HG02678 (cell line): ENCODE results near the gene OCRL.
"Not testable (repeated sequence)": the region's sequence is repeated elsewhere in the genome, so short reads cannot be mapped to it uniquely, and the experiment has no call there.

Experiments
- ATAC-seq: cut with Tn5 transposase; IDR thresholded peaks from one replicate; pipeline ENCODE4 v1.9.1; 2021; ENCODE audit warnings: mild to moderate bottlenecking, moderate library complexity; ENCODE audit not compliant: unreplicated experiment

Gene OCRL

DNA sequence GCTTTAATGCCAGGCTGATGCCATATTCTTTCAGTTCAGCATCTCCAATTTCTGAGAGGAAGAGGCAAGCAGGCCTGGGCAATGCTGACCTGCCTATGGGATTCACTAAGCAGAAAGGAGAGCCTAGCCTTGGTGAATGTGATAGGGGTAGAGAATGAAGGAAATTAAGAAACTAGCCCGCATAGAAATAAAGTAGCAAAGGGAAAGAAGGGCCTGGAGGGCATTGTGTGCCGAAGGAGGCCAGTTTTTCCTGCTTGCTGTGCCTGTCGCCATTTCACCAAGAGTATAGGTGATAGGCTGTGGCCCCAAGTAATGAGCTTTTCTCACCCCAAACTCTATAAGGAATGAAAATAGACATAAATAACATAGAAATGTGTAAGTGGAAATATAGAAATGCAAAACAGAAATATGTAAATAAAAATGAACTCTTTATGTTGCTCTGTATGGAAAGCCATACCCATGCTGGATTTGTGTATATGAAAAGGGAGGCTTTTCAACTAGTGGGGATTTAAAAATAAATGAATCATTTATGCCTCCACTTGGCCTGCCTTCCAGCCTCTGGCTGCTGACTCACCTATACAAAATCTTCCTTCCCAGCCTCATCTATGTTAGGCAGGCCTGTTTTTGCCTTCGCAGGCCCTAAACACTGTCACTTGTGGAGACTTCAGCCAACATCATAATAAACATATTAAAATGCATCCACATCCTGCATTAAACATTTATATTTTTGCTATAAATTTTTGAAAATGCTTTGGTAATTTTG lies 5.1 kb upstream of the OCRL start:
- no peak for ATAC-seq

GRCh38 chrX:129540722-129541184 lies 694 bp downstream of the OCRL start:
- ATAC-seq, result peak; percentile 39

GRCh38 chrX:129544780-129545179 lies 4.7 kb downstream of the OCRL start:
- no peak for ATAC-seq

DNA sequence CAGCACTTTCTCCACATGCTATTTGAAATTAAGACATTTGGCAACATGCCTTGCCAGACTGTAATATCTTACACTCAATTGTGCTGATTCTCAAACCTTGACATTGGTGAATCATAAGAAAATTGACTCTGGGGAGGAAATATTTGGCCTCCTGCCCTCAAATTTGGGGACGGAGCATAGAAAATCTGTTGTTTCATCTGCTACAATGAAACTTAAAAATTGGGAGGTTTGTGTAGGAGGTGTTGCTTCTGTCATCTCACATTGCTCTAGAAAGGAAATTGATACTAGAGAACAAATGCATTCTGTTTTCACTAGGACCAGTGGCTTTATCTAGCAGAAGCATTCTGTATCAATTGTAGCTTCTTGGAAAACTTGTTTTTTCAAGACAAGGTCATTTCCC lies 5.3 kb downstream of the OCRL start:
- ATAC-seq, result no peak

- no peak for ATAC-seq
Observed at GRCh38 chrX:129549124-129549523, 9.1 kb downstream of the OCRL start.

DNA sequence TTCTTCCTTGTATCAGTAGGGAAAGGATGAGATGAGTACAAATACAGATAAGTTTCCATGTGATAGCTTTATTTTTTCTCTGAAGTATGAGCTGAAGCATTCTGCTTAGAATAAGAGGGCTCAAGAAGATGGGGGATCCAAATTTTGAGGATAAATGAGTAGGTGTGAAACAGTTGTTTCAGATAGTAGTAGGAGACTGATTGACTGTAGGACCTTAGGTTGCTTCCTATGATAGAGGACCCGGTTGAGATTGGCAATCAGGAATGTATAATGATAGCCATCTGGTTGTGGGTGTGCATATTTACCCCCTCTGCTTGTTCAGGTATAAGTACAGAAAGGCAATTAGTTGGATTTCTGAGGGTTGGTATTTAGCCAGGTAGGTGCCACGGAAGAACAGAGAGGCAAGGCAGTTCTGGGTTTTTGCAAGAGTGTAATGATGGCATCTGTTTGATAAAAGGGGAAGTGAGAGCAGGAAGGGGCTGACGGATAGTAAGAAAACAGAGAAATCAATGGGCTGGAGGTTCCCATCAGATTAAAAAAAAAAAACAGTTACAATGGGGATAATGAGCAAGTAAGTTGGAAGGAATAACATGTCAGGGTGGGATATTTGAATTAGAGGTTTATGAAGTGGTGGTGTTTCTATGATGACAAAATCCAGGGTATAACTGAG lies 13.7 kb downstream of the OCRL start:
- ATAC-seq, result peak; percentile 98

- not testable (repeated sequence) for ATAC-seq
Observed at GRCh38 chrX:129554816-129555215, 14.8 kb downstream of the OCRL start.

- ATAC-seq, result no peak
Observed at GRCh38 chrX:129556806-129557315, 16.8 kb downstream of the OCRL start.

GRCh38 chrX:129557844-129558480 lies 17.9 kb downstream of the OCRL start:
- no peak for ATAC-seq

GRCh38 chrX:129559783-129560182 lies 19.7 kb downstream of the OCRL start:
- no peak for ATAC-seq

DNA sequence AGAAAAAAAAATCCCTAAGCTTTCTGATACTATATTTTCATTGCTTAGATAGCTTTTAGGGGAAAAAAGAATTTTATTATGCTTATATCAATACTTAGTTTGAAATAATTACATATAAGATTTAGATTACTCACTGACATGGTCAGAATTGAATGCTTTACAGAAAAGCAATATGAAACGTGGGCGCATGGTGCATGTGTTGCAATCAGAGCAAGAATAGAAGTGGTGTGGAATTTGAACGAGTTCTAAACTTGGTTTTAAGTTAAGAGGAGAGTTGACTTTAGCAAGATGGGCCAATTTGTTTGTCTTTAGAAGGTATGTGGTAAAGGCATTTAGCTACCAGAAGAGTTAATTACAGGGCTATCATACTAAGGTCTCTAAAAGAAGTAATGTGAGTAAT lies 21.4 kb downstream of the OCRL start:
- ATAC-seq, result no peak

DNA sequence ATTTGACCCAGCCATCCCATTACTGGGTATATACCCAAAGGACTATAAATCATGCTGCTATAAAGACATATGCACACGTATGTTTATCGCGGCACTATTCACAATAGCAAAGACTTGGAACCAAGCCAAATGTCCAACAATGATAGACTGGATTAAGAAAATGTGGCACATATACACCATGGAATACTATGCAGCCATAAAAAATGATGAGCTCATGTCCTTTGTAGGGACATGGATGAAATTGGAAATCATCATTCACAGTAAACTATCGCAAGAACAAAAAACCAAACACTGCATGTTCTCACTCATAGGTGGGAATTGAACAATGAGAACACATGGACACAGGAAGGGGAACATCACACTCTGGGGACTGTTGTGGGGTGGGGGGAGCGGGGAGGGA lies 24.3 kb downstream of the OCRL start:
- not testable (repeated sequence) for ATAC-seq

DNA sequence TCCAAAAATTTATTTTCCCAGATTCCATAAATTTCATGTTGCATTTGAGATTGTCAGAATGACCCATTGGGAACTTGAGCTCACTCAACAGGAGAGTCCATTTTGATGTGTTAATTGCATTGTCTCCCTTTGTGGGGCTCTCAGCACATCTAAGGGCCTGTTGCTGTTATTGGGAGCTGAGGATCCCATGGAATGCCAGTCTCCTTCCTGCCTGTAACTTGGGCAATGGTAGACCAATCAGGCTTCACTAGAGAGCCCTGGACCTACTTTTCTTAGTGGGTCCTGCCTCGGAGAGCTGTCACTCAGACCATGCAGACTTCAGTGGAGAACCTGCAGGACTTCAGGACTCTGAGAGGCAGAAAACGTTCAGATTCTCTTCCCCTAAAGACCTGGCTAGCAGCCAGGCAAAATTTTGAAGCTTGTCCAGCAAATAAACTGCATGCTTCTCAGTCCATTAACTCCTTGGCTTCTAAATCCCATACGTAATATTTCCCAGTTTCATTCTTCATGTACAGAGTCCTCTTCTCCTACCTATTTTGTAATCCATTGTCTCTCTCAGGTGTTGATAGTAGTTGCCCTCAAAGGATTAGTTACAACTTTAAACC lies 25.1 kb downstream of the OCRL start:
- ATAC-seq, result no peak

GRCh38 chrX:129566073-129566472 lies 26.0 kb downstream of the OCRL start:
- ATAC-seq, result no peak

- ATAC-seq, result no peak
Observed at GRCh38 chrX:129568349-129568748, 28.3 kb downstream of the OCRL start.

- no peak for ATAC-seq
Observed at GRCh38 chrX:129572422-129572821, 32.4 kb downstream of the OCRL start.

GRCh38 chrX:129573652-129574051 lies 33.6 kb downstream of the OCRL start:
- ATAC-seq, result not testable (repeated sequence)

DNA sequence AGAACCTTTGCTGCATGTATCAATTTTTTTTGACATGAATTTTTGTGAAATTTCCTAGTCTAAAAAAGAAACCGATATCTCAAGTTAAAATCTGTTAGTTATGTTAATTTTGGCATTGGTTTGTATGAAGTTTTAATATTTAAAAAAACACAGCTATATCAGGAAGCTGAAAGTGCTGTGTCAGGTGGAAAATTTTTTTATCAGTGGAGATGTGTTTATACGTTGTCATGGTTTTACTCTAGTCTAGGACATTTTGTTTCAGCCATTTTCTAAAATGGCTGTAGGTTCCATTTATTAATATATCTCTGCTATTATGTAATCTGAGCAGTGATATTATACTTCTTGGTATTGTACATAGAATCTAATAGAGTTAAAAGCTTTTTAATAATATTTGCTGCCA lies 34.2 kb downstream of the OCRL start:
- no peak for ATAC-seq

- ATAC-seq, result no peak
Observed at GRCh38 chrX:129576539-129576938, 36.5 kb downstream of the OCRL start.

DNA sequence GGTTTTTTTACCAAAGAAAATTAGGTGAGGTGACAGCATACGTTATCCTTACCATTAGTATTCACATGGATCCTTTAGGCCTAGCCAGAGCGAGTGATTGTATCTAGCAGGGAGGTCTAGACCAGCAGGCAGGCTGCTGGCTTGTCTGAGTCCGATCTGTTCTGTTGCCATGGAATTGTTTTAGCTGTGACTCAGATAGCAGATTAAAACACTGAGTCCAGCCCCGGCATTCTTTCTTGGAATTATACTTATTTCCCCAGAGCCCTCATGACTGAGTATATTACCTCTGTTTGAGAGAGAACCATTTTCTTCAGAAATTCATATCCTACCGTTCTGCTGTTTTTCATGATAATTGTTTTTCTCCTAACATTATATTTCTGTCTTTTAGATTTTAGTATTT lies 37.4 kb downstream of the OCRL start:
- ATAC-seq, result no peak

DNA sequence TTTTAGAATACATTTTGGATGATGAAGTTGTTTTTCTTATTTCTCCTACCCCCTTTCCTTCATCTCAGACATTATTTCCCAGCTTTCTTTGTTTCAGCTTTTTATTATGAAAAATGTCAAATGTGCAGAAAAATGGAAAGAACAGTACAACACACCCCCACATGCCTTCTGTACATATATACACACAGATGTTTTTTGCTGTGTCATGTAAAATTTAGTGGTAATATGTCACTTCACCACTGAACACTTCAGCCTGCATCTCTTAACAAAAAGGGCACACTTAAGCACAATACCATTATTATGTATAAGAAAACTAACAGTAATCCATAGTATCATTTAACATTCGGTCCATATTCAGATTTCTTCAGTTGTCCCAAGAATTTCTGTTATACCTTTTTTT lies 37.8 kb downstream of the OCRL start:
- ATAC-seq, result no peak
